Lower leg skin (tissue), 3 donors: ENCODE measurements around the gene PEX7.
"Not testable (repeated sequence)": the region's sequence is repeated elsewhere in the genome, so short reads cannot be mapped to it uniquely, and the experiment has no call there.

Experiments used
- CTCF ChIP-seq, 3 donors: fragments of 450-650 bp; IDR thresholded peaks; one replicate each; pipeline ENCODE4 v1.5.1; 2016; ENCODE audit warnings: antibody characterized with exemption in 3 of 3, mild to moderate bottlenecking in 3 of 3, moderate library complexity in 2 of 3
- POLR2A ChIP-seq, 2 donors: fragments of 450-650 bp; IDR thresholded peaks; one replicate each; pipeline ENCODE4 v1.6.1; 2016 to 2017; ENCODE audit warnings: antibody characterized with exemption in 2 of 2, mild to moderate bottlenecking in 1 of 2, moderate library complexity in 1 of 2

GRCh38 chr6:136904477-136904876 is 82.1 kb downstream of the PEX7 start:
- not testable (repeated sequence) for TF ChIP-seq CTCF, POLR2A (IDR thresholded peaks at IDR 0.05)
